ENCODE data around the gene FHIP1B.

DNA sequence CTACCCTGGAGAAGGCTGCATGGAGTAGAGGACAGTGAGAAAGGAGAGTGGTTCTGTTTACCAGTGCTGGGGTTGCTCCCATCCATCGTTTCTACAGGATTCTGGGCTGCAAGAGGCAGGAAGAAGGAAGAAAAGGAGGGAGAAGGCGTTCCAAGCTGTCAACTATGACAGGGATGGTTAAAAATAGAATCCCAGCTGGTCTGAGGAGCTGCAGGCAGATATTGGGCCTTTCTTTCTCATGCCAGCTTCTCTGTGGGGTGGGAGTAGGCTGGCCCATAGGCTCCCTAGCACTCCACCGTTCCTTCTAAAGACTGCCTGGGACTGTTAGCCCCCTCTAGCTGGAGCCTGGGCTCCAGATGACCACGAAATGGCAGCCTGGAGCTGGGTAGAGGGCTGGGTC is 38.8 kb upstream of the FHIP1B start:
- TF ChIP-seq, protein P1, sequence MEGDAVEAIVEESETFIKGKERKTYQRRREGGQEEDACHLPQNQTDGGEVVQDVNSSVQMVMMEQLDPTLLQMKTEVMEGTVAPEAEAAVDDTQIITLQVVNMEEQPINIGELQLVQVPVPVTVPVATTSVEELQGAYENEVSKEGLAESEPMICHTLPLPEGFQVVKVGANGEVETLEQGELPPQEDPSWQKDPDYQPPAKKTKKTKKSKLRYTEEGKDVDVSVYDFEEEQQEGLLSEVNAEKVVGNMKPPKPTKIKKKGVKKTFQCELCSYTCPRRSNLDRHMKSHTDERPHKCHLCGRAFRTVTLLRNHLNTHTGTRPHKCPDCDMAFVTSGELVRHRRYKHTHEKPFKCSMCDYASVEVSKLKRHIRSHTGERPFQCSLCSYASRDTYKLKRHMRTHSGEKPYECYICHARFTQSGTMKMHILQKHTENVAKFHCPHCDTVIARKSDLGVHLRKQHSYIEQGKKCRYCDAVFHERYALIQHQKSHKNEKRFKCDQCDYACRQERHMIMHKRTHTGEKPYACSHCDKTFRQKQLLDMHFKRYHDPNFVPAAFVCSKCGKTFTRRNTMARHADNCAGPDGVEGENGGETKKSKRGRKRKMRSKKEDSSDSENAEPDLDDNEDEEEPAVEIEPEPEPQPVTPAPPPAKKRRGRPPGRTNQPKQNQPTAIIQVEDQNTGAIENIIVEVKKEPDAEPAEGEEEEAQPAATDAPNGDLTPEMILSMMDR (IDR thresholded peaks at IDR 0.05 in 8 of 11, conservative IDR thresholded peaks at IDR 0.05 in 3 of 11), result no peak
- TF ChIP-seq POLR2A (IDR thresholded peaks at IDR 0.05) (no peak), POLR2AphosphoS5 (IDR thresholded peaks at IDR 0.05) (no peak)

All from spleen (tissue), 7 donors.